Brain pericyte (primary cell): ENCODE data around the gene SKAP1.
"Not testable (repeated sequence)": the region's sequence is repeated elsewhere in the genome, so short reads cannot be mapped to it uniquely, and the experiment has no call there.

Experiments
- DNase-seq: peaks from one replicate; pipeline ENCODE4 v3.0.0-alpha.2; 2012; ENCODE audit warnings: low read depth, low spot score

SKAP1 gene

GRCh38 chr17:48413613-48414405, 16.2 kb downstream of the SKAP1 start:
- DNase-seq, result no peak

- no peak for DNase-seq
These were observed 17.2 kb downstream of the SKAP1 start for GRCh38 chr17:48412841-48413240.

GRCh38 chr17:48410821-48411220, 19.2 kb downstream of the SKAP1 start:
- not testable (repeated sequence) for DNase-seq

- DNase-seq, result no peak
These were observed 20.4 kb downstream of the SKAP1 start for GRCh38 chr17:48409607-48410006.

- DNase-seq, result no peak
These were observed 23.0 kb downstream of the SKAP1 start for GRCh38 chr17:48406936-48407567.

- DNase-seq, result no peak
These were observed 35.2 kb downstream of the SKAP1 start for GRCh38 chr17:48394821-48395220.

GRCh38 chr17:48393283-48393682, 36.7 kb downstream of the SKAP1 start:
- no peak for DNase-seq

GRCh38 chr17:48392857-48393256, 37.2 kb downstream of the SKAP1 start:
- no peak for DNase-seq

GRCh38 chr17:48391444-48391843, 38.6 kb downstream of the SKAP1 start:
- no peak for DNase-seq

- no peak for DNase-seq
These were observed 40.1 kb downstream of the SKAP1 start for GRCh38 chr17:48389903-48390302.

GRCh38 chr17:48388955-48389743, 40.9 kb downstream of the SKAP1 start:
- no peak for DNase-seq

- DNase-seq, result no peak
These were observed 43.2 kb downstream of the SKAP1 start for GRCh38 chr17:48386826-48387225.

GRCh38 chr17:48385319-48385718, 44.7 kb downstream of the SKAP1 start:
- no peak for DNase-seq

GRCh38 chr17:48384164-48384563, 45.9 kb downstream of the SKAP1 start:
- no peak for DNase-seq

GRCh38 chr17:48382989-48383388, 47.0 kb downstream of the SKAP1 start:
- no peak for DNase-seq

GRCh38 chr17:48378708-48379392, 51.2 kb downstream of the SKAP1 start:
- DNase-seq, result no peak

GRCh38 chr17:48378238-48378637, 51.8 kb downstream of the SKAP1 start:
- no peak for DNase-seq

- DNase-seq, result no peak
These were observed 53.2 kb downstream of the SKAP1 start for GRCh38 chr17:48376682-48377325.

GRCh38 chr17:48375356-48375755, 54.7 kb downstream of the SKAP1 start:
- no peak for DNase-seq

- no peak for DNase-seq
These were observed 55.3 kb downstream of the SKAP1 start for GRCh38 chr17:48374650-48375230.

GRCh38 chr17:48373883-48374282, 56.1 kb downstream of the SKAP1 start:
- no peak for DNase-seq
